AML-193 (cell line): Measurements from ENCODE around the gene TTC19.
"Not testable (repeated sequence)": the region's sequence is repeated elsewhere in the genome, so short reads cannot be mapped to it uniquely, and the experiment has no call there.

Source experiments
- DNase-seq, 2 experiments: peaks; one replicate each; lab custom pipeline; 2025; lab: John Stamatoyannopoulos, UW

Gene TTC19

GRCh38 chr17:15972497-15972951 is 27.1 kb upstream of the TTC19 start:
- DNase-seq: no peak

- DNase-seq: no peak
Measured at GRCh38 chr17:15973016-15973415, 26.6 kb upstream of the TTC19 start.

- DNase-seq: no peak
Measured at GRCh38 chr17:15973834-15974233, 25.8 kb upstream of the TTC19 start.

- DNase-seq: no peak
Measured at GRCh38 chr17:15977894-15978293, 21.7 kb upstream of the TTC19 start.

- no peak for DNase-seq
Measured at GRCh38 chr17:15978606-15979005, 21.0 kb upstream of the TTC19 start.

- DNase-seq: not testable (repeated sequence)
Measured at GRCh38 chr17:15979013-15979412, 20.6 kb upstream of the TTC19 start.

- no peak for DNase-seq
Measured at GRCh38 chr17:15981208-15981607, 18.4 kb upstream of the TTC19 start.

GRCh38 chr17:15981646-15982580 is 17.7 kb upstream of the TTC19 start:
- DNase-seq: no peak

GRCh38 chr17:15996322-15996721 is 3.3 kb upstream of the TTC19 start:
- no peak for DNase-seq

GRCh38 chr17:15998031-15998562 is 1.5 kb upstream of the TTC19 start:
- no peak for DNase-seq

- no peak for DNase-seq
Measured at GRCh38 chr17:15999974-16000827, 577 bp downstream of the TTC19 start.

GRCh38 chr17:16001226-16001897 is 1.7 kb downstream of the TTC19 start:
- DNase-seq: no peak

GRCh38 chr17:16002708-16003260 is 3.2 kb downstream of the TTC19 start:
- DNase-seq: no peak

GRCh38 chr17:16003841-16004240 is 4.2 kb downstream of the TTC19 start:
- DNase-seq: no peak

- no peak for DNase-seq
Measured at GRCh38 chr17:16005636-16006035, 6.0 kb downstream of the TTC19 start.

- no peak for DNase-seq
Measured at GRCh38 chr17:16007439-16007838, 7.8 kb downstream of the TTC19 start.

GRCh38 chr17:16013943-16014407 is 14.4 kb downstream of the TTC19 start:
- no peak for DNase-seq

GRCh38 chr17:16019347-16019746 is 19.7 kb downstream of the TTC19 start:
- DNase-seq: no peak

GRCh38 chr17:16023881-16024280 is 24.3 kb downstream of the TTC19 start:
- no peak for DNase-seq

GRCh38 chr17:16025202-16025601 is 25.6 kb downstream of the TTC19 start:
- no peak for DNase-seq

- DNase-seq: no peak
Measured at GRCh38 chr17:16026895-16027294, 27.3 kb downstream of the TTC19 start.
